HG03432 (cell line): ENCODE data around the gene SDK1.

Experiments used
- ATAC-seq: cut with Tn5 transposase; IDR thresholded peaks from one replicate; pipeline ENCODE4 v1.9.1; 2021; ENCODE audit warnings: mild to moderate bottlenecking, moderate library complexity; ENCODE audit not compliant: unreplicated experiment

Gene SDK1

GRCh38 chr7:4269086-4269485, 968.0 kb downstream of the SDK1 start:
- ATAC-seq: no peak

DNA sequence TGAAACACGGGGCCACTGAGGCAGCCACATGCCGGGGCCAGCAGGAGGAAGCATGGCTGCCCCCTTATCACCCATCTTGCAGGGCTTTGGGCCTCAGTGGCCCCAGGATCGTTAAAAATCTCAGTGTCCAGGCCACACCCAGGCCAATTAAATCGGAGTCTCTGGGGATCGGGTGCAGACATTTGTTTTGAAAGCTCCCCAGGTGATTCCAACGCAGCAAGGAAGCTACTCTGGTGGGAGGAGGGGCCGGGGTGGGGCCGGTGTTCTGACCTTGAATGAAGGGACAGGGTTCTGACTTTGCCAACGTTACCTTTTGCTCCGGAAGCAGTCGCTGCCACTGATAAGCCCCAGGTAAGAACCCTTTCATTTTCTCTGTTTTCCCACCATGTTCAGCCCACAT, 968.7 kb downstream of the SDK1 start:
- ATAC-seq: no peak

- ATAC-seq: no peak
Observed at GRCh38 chr7:4270268-4270667, 969.2 kb downstream of the SDK1 start.

DNA sequence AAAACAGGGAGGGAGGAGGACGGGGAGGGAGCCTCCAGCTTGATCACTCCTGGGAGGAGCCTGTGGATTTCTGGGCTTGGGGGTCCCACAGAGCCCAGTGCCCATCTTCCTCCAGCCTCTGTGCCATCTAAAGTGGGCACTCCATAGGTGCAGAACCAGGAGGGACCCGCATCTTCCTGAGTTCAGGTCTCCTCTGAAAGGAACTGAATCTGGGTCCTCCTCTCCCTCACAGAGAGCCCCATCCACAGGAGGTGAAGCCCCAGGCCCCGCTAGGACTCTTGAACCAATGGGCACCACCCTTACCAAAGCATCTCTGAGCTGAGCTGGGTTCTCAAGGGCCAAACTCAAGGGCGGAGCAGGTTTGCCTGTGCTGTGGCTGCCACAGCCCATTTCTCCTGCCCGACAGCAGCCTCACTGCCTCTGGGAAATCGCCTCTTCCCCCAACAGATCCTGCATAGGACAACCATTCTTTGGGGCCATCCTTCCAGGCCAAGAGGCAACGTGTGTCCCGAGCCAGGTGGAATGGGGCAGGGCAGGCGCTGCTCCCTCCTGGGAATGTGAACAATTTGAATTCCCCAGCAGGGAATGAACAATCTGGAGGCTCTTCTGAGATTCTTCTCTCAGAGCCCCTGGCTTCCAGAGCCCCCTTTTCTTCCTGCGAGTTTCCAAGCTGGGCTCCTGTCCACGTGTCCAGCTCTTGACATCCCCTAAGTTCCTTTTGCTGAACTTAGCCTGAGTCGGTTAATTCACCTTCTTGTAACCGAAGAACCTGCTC, 970.1 kb downstream of the SDK1 start:
- ATAC-seq: no peak

DNA sequence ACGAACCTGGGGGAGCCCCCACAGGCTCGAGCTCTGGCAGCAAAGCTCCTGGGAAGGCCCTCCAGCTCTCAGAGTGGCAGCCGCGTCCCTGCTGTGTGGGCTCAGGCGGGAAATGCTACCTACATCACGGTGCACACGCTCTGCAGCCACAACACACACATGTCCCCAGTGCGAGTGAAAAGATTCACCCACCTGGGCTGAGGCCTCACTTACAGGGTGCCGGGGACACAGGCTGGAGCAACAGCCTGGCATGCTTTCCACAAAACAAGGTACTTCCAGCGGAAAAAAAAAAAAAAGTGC, 970.6 kb downstream of the SDK1 start:
- no peak for ATAC-seq

DNA sequence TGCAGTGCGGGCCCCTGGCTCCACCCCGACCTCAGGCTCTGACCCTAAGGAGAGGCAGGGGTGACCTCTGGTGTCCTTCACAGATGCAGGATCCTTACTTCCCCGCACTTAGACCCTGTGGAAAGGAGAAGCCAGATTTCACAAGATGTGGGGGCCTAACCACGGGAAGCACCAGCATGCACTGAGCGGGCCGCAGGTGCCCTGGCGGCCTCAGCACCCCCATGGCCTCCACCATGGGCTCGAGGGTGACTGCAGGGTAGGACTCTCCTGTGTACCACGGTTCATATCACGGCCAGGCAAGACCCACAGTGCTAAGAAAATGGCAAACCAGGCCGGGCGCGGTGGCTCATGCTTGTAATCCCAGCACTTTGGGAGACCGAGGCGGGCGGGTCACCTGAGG, 971.1 kb downstream of the SDK1 start:
- ATAC-seq: no peak

GRCh38 chr7:4273566-4274230, 972.6 kb downstream of the SDK1 start:
- no peak for ATAC-seq

GRCh38 chr7:4274286-4274685, 973.2 kb downstream of the SDK1 start:
- ATAC-seq: no peak

GRCh38 chr7:4277936-4278335, 976.9 kb downstream of the SDK1 start:
- ATAC-seq: no peak

GRCh38 chr7:4279216-4279615, 978.2 kb downstream of the SDK1 start:
- ATAC-seq: no peak

DNA sequence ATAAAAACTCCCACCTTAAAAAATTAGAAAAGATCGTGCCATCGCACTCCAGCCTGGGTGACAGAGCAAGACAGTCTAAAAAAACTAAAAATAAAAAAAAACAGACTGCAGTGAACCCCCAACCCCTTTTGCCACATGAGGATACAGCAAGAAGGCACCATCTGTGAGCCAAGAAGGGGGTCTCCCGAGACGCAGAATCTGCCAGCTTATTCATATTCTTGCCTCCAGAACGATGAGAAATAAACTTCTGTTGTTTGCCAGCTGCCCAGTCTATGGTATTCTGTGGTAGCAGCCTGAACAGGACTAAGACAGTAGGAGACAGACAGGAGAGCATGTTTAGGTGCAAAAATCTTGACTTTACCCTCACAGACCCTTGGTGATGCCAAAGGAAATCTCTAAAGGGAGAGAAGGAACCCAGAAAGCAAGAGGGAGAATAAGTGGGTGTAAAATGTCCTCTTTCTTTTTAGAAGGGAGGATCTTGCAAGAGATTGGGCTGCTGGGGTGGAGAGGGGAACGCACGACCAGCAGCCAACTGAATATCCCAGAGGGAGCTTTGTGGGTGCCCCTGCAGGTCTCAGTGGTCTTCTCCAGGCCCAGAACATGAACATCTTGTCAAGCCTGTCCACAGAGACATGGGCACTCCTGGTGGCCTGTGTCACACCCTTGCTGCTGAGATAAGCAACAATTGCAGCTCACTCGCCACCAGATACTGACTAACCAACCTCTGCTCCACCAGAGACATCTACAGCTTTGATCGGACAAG, 980.4 kb downstream of the SDK1 start:
- ATAC-seq: no peak

- ATAC-seq: no peak
Observed at GRCh38 chr7:4282434-4283223, 981.6 kb downstream of the SDK1 start.

- no peak for ATAC-seq
Observed at GRCh38 chr7:4286351-4286750, 985.3 kb downstream of the SDK1 start.

GRCh38 chr7:4288791-4289394, 987.8 kb downstream of the SDK1 start:
- no peak for ATAC-seq

- ATAC-seq: no peak
Observed at GRCh38 chr7:4297165-4297917, 996.3 kb downstream of the SDK1 start.

- no peak for ATAC-seq
Observed at GRCh38 chr7:4297918-4298219, 996.8 kb downstream of the SDK1 start.

DNA sequence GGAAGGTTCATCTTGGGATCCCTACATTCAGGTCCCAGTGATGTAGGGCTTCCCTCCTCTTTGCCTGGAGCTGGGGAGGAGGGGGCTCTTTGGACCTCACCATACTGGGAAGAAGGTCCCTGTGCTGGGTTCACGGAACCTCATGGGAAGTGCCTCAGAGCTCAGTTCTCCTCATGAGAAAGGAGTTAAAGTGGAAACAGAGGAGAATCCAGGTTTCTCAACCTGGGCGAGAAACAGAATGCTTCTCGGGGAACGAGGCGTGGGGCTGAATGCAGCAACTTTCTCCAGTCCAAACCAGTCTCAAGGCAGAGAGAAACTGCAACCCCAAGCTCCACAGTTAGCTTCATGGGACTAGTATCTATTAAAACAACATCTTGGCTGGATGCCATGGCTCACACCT, 998.4 kb downstream of the SDK1 start:
- no peak for ATAC-seq

DNA sequence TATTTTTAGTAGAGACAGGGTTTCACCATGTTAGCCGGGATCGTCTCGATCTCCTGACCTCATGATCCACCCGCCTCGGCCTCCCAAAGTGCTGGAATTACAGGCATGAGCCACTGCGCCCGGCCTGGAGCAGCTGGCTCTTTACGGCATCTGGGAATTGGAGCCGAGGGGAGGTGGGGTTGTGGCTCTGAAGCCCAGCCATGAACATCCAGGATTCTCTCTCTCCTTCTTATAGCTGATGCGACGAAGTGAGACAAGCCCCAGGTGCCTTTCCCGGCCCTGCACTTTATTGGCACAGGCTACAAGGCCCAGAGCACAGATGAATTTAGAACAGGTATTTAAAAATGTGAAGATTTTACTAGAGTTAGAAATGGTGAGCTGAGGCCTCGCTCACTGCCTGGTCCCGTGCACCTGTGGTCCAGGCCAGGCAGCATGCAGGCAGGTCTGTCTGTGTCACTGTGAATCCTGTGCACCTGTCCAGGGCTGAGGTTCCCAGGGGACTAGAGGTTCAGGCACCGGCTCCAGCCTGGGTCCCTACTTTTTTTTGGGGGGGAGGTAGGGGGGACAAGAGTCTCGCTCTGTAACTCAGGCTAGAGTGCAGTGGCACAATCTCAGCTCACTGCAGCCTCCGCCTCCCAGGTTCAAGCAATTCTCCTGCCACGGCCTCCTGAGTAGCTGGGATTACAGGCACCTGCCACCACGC, 1001.3 kb downstream of the SDK1 start:
- ATAC-seq: no peak

DNA sequence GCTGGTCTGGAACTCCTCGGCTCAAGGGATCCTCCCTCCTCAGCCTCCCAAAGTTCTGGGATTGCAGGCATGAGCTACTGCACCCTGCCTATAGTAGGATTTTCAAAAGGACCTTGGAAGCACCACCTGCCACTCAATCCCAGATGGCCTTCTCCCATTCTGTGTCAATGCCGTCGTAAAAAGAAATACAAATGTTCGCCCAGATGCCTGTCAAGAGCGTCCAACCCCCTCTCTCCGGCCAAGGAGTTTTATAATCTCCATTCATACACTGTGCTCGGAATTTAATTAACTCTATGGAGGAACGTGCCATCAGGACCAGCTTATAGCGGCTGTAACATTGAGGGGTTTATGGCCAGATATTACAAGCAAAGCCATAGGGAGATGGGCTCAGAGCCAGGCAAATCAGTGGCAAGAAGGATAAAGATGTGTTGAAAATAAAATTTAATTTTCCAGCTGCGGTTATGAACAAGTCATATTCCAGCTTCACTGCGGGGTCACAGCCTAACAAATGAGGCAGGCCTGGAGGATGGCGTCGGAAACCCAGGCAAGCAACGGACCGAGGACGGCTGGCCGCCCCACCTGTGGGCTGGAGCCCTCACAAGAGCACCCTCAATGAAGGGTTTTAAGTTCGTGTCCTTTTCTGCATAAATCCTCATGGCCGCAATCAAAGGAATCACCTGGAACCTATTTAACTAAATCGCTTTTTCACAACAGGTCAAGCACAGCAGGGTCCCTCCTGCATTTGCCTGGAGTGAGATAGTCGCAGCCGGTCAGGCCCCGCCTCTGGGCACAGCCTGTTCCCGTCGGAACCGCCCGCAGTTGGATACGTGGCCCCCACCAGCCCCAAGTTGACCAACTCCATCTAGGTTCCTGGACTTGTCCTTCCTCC, 1006.5 kb downstream of the SDK1 start:
- ATAC-seq: no peak
